GM20000 (cell line): ENCODE results near the gene CCS.
"Not testable (repeated sequence)": the region's sequence is repeated elsewhere in the genome, so short reads cannot be mapped to it uniquely, and the experiment has no call there.

ENCODE experiments used
- DNase-seq: peaks from one replicate; pipeline ENCODE4 v3.0.0; 2012; ENCODE audit warnings: low spot score
- TF ChIP-seq, protein P1 (sequence below): IDR thresholded peaks from 2 replicates; pipeline ENCODE4 v1.5.1; 2012; ENCODE audit warnings: mild to moderate bottlenecking, control low read depth; ENCODE audit errors: extremely low read depth, missing control alignments

The CCS gene

GRCh38 chr11:66636411-66636810 lies 43.4 kb downstream of the CCS start:
- no peak for DNase-seq
- TF ChIP-seq, protein P1, sequence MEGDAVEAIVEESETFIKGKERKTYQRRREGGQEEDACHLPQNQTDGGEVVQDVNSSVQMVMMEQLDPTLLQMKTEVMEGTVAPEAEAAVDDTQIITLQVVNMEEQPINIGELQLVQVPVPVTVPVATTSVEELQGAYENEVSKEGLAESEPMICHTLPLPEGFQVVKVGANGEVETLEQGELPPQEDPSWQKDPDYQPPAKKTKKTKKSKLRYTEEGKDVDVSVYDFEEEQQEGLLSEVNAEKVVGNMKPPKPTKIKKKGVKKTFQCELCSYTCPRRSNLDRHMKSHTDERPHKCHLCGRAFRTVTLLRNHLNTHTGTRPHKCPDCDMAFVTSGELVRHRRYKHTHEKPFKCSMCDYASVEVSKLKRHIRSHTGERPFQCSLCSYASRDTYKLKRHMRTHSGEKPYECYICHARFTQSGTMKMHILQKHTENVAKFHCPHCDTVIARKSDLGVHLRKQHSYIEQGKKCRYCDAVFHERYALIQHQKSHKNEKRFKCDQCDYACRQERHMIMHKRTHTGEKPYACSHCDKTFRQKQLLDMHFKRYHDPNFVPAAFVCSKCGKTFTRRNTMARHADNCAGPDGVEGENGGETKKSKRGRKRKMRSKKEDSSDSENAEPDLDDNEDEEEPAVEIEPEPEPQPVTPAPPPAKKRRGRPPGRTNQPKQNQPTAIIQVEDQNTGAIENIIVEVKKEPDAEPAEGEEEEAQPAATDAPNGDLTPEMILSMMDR: no peak

- no peak for DNase-seq
- TF ChIP-seq, protein P1: no peak
These were observed 44.7 kb downstream of the CCS start for GRCh38 chr11:66637557-66638176.

DNA sequence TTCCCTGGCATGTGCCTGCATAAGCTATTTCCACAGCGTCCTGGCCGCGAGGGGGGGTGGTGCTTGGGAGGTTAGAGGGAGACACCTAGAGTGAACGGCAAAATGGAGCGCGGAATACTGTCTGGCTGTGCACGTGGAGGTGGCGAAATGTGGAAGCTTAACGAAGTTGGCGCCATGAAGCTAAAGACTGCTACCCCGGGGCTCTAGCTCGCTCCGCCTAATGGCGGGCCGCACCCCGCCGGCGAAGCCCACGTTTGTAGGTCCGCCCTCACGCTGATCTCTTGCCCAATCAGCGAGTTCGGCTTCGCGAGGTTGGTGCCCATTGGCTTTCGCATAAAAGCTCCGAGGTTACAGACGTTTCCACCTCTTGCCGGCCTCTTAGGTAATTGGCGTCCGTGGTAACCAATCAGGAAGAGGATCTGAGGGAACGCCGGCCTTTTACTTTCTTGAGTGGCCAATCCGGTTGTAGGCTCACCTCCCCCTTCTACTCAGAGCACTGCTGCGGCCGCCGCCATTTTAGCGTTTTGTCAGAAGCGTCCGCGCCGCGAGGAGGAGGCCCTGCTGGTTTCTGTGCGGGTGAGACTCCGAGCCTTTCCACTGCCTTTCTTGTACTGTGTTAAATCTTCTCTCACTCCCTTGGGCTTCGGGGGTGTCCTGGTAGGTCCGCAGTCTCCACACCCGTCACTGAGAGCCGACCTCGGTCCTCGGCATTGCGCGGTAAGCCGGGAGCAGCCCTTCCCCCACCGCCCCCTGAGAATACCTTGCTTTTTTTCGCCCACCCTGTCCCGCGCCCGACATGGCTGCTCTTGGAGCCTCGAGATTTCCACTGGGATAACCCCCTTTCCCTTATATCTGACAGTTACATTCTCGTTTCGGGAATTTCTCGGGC lies 45.4 kb downstream of the CCS start, which contains the start of gene RBM4:
Gene RBM4, plus strand, starts transcription at position 527 of the 889 bp plus-strand sequence. CDS start 1,009 bp downstream, outside the sequence.
- TF ChIP-seq, protein P1: no peak
- peak; percentile 95 for DNase-seq

- TF ChIP-seq, protein P1: no peak
- no peak for DNase-seq
These were observed 46.3 kb downstream of the CCS start for GRCh38 chr11:66639066-66639813.

DNA sequence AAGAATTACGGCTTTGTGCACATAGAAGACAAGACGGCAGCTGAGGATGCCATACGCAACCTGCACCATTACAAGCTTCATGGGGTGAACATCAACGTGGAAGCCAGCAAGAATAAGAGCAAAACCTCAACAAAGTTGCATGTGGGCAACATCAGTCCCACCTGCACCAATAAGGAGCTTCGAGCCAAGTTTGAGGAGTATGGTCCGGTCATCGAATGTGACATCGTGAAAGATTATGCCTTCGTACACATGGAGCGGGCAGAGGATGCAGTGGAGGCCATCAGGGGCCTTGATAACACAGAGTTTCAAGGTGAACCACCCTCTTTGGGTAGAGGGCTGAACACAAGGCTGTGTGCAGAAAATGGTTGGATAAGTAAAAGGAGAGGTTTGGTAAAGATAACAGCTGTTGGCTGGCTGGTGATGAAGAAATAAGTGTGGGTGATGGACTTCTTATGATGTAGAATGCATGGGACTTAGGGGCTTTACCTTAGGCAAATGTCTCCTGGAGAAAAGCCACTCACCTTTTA lies 46.9 kb downstream of the CCS start:
- not testable (repeated sequence) for DNase-seq

DNA sequence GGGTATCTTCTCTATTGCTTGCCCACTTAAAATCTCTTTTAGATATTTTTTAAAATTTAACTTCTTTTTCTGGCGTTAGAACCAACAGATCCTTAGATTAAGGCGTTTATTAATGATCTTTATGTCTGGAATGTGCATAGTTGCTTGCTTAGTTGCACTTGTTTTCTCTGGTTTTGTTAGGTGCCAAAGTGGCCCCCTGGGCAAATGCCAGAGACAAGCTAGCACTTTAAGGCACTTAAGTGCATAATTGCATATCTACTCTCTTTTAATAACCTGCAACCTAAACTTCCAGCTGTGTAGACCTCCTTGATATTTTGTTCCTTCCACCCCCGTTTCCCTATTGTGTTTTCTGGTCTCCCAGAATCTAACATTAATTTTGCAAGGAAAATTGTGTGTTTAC lies 48.8 kb downstream of the CCS start:
- TF ChIP-seq, protein P1: no peak
- DNase-seq: no peak

- DNase-seq: no peak
- TF ChIP-seq, protein P1: no peak
These were observed 50.9 kb downstream of the CCS start for GRCh38 chr11:66643745-66644437.
